ENCODE data around the gene SESN2. TPM values are rescaled to one million over a fixed set of nuclear protein-coding genes. Genes with fewer than 3 reads are reported as not detected.

The SESN2 gene, protein sequence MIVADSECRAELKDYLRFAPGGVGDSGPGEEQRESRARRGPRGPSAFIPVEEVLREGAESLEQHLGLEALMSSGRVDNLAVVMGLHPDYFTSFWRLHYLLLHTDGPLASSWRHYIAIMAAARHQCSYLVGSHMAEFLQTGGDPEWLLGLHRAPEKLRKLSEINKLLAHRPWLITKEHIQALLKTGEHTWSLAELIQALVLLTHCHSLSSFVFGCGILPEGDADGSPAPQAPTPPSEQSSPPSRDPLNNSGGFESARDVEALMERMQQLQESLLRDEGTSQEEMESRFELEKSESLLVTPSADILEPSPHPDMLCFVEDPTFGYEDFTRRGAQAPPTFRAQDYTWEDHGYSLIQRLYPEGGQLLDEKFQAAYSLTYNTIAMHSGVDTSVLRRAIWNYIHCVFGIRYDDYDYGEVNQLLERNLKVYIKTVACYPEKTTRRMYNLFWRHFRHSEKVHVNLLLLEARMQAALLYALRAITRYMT
- total RNA-seq (2014; rRNA removed), result 17.4 and 18.9 TPM in 2 replicates
- 7.3 TPM for polyA plus RNA-seq (2012)

GRCh38 chr1:28259252-28259933 lies at the start of gene SESN2:
TSS of gene SESN2 (plus strand) at chr1:28259518. CDS start at chr1:28259848, 330 bp downstream.
- DNase-seq (ENCODE audit: low read depth), result peak; percentile 99

DNA sequence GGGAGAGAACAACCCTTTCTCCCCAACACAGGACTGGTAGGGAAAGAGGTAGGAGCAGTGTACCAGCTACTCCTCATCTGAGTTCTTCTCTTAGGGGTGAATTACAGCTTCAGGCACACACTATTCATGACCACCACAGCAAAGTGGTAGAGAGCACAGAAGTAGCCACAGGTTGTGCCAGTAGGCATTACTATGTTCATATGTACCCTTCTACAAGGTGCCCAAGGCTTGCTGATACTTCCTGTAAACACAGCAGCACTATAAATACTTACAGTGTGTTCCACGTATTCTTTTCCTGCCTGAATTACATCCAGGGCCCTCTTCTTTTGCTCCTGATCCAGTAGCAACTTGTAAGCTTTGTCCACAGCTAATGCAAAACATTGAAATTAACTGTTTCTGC lies 49.6 kb upstream of the SESN2 start:
- no peak for DNase-seq (ENCODE audit: low read depth)

- no peak for DNase-seq (ENCODE audit: low read depth)
These were observed 46.0 kb upstream of the SESN2 start for GRCh38 chr1:28213315-28213714.

DNA sequence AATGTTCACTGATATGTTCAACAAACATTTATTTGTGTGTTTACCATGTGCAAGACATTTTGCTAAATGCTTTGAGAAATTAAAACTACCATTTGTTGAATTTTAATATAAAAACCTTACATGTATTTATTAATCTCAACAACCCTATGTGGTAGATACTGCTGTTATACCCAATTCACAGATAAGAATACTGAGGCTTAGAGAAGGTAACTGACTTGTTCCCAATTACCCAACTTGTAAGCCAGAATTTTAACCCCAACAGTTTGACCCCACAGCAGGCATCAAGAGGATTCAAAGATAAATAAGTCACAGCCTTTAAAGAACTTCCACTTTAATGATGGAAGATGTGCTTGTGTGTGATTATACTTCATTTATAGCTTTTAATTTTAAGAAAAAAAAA lies 30.2 kb upstream of the SESN2 start:
- no peak for DNase-seq (ENCODE audit: low read depth)

DNA sequence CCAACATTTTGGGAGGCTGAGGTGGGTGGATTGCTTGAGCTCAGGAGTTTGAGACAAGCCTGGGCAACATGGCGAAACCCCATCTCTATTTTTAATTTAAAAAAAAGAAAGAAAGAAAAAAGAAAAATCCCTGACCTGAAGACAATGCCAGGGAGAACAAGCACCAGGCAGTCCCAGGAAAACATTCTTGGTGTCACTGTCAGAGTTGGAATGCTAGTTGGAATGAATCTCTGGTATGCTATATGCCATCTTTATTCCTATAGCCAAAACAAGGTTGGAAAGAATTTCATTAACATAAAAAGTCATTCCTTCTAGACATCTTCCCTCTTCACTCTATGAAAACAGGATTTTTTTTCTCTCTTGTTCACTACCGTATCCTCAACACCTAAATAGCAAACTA lies 29.3 kb upstream of the SESN2 start:
- no peak for DNase-seq (ENCODE audit: low read depth)

DNA sequence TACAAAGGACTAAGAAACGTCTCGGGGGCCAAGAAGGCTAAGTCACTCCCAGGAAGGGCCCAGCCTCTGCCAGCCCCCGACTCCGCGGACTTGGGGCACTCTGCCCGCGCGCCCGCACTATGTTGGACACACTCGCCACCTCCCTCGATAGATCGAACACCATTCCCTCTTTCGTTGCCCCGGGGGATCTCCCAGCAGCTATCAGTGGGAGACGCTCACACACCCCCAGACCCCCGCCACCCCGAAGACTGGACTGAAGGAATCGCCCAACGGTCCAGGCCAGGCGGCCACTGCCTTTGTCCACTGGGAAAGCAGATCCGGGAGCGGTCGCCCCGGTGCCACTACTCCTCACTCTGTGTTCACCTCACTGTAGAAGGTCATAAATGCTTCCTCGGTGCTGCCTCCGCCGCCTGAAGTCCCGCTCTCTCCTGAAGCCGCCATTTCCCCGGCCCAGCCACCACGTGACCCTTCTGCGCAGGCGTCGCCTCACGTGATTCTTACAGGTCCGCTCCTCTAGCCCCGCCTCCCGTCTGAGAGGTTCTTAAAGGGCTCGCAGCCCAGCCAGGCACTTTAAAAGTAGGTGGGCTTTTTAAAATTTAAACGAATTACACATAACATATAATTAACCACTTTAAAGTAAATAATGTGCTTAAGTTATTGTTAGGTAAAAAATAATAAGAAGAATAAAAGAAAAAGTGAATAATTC lies 26.6 kb upstream of the SESN2 start, which contains the start of gene DNAJC8:
TSS of gene DNAJC8 (minus strand) at position 472 of the 706 bp plus-strand sequence. CDS start at position 441, 31 bp downstream.
- DNase-seq (ENCODE audit: low read depth), result peak; percentile 85

GRCh38 chr1:28233264-28233606 lies 26.1 kb upstream of the SESN2 start:
- no peak for DNase-seq (ENCODE audit: low read depth)

- peak; percentile 97 for DNase-seq (ENCODE audit: low read depth)
These were observed 23.3 kb upstream of the SESN2 start, which contains the start of gene ATP5IF1 for GRCh38 chr1:28235755-28236655. TSS of gene ATP5IF1 (plus strand) at chr1:28236124. CDS start at chr1:28236184, 60 bp downstream.

DNA sequence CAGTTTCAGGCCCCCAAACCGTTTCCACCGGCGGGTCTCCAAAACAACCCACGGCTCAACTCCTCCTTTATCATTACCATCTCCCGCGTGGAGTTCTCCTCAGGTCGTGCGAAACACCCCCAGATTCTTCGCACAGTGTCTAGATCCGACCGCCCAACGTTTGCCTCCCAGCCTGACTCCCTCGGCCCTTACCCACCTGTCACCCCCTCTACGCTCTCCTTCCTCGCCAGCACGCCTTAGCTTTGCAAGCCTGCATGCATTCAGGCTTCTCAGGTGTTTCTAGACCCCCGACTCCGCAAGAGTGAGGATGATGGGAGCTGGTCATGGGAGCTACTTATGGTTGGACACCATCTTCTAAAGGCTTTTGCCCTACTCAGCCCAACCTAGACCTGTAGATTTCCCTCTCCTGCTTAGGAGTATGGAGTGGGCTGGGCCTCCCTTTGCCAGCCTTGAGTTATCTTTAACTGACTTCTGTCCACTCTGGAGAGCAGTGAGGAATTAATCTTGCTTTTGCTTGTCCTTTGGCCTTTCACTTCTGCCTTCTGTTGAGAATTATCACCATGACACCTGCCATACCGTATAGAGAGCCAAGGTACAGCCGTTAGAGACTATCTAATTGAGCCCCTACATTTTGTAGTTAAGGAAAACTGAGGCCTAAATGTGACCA lies 22.5 kb upstream of the SESN2 start:
- no peak for DNase-seq (ENCODE audit: low read depth)

GRCh38 chr1:28239004-28239403 lies 20.3 kb upstream of the SESN2 start:
- no peak for DNase-seq (ENCODE audit: low read depth)

- DNase-seq (ENCODE audit: low read depth), result no peak
These were observed 19.3 kb upstream of the SESN2 start for GRCh38 chr1:28240024-28240423.

DNA sequence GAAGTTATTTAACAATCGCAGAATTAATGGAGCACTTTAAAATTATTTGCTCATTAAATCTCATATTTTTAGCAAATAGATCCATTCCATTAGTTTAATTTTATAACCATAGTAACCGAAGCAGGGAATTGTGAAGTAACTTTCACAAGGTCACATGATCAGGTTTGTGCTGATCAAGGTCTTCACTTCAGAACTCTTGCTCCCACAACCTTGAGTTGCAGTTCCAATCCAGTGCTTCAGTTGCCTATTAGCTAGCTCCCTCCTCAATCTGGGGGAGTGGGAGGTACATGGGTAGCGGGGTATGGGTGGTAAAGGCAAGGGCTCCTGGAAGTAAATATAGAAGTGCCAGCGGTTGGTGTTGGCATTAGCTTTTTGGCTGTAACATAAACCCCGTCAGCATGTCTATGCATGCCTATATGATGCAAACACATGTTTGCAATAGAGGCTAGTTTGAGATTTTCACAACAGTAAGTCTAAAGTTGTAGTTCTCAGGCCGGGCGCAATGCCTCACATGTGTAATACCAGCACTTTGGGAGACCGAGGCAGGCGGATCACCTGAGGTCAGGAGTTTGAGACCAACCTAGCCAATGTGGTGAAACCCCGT lies 17.6 kb upstream of the SESN2 start:
- DNase-seq (ENCODE audit: low read depth), result no peak

GRCh38 chr1:28243685-28244311 lies 15.5 kb upstream of the SESN2 start:
- DNase-seq (ENCODE audit: low read depth), result no peak

GRCh38 chr1:28244549-28245251 lies 14.6 kb upstream of the SESN2 start:
- DNase-seq (ENCODE audit: low read depth), result no peak

DNA sequence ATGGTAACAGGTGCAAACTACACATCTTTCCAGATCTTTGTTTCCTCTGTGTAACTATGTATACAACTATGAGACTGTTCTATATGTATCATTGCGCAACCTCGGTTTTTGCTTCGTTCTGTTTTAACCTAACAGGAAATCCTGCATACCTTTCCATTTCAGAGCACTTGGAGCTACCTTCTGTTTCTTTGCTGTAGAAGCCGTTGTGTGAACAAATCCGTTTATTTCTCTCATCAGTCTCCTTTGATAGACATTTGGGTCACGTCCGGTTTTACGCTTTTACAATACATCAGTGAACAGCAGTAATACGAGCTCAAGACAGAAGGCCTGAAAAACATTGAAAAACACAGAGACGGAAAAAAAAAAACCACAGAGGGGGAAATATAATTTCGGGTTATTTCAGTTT lies 12.9 kb upstream of the SESN2 start:
- peak; percentile 39 for DNase-seq (ENCODE audit: low read depth)

DNA sequence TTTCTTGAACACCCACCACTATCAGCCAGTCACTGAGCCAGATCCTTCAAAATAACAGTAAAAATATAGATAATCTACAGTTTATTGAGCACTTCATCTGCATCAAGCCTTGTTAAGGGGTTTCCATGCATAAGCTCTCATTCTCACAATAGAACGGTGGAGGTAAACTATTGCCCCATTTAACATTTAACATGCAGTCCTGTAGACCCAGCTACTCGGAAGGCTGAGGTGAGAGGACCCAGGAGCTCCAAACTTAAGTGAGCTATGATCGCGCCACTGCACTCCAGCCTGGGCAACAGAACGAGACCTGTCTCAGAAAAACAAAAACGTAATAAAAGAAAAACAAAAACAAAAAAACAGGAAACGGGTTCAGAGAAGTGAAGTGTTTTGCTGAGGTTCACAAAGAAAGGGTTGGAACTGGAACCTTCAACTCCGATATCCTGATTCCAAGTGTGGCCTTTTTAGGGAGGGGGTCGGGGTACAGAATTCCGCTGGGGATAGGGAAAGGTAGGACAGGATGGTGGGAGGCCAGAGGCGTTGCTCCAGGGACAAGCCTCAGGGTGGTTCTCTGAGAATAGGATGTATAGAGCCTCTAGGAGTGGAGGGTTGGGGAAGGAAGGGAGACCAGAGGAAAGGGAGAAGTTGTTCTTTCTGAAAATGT lies 11.6 kb upstream of the SESN2 start:
- DNase-seq (ENCODE audit: low read depth), result no peak

DNA sequence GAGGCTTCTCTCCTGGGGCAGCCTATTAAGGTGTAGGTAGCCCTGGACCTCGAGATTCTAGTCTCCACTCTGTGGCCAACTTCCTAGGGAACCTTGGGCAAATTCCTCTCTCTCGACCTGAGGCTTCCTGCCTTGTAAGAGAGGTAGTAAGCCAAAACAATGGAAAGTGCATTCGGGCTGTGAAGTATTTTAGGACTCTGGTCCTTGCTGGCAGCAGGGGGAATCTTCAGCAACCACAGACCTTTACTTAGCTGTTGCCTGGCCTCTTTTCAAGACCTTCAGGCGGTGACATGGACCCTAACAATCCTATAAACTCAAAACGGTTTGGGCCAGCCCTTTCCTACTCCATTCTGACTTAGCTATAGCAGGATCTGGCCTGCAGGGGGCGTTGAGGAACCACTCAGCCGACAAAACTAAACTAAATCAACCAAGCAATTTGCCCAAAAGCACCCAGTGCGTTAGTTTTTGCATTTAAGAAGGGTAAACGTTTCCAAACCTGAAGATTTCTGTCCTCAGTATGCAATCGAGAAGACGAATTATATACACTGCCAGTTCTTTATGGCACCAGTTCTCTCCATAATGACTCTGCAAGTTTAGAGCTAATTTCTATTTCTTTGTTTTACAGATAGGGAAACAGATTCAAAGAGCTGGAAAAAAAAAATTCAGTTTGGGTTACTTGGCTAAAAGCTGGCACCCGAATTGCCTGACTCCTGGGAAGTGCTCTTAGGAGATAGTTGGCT lies 10.9 kb upstream of the SESN2 start:
- peak; percentile 76 for DNase-seq (ENCODE audit: low read depth)

All from LHCN-M2 (cell line).